K562 (cell line): Measurements from ENCODE around the gene MBD4. TPM values are rescaled to one million over a fixed set of nuclear protein-coding genes. Genes with fewer than 3 reads are reported as not detected.

Experiments
- BRCA1 ChIP-seq, 2 experiments: fragments of 450-650 bp in 1 of 2; sonication (generic) in 1 of 2; formaldehyde crosslinking in 1 of 2; IDR thresholded peaks; 2 replicates each; pipeline versions ENCODE4 v1.5.0 to v1.6.1; 2017 to 2020; ENCODE audit warnings: mild to moderate bottlenecking in 1 of 2, missing genetic modification reagents in 1 of 2
- E2F5 ChIP-seq: sonication (generic); formaldehyde crosslinking; IDR thresholded peaks from 2 replicates; pipeline ENCODE4 v1.8.0; 2022; ENCODE audit warnings: mild to moderate bottlenecking, missing genetic modification reagents
- FOXA1 ChIP-seq: fragments of 450-650 bp; IDR thresholded peaks from 2 replicates; pipeline ENCODE4 v1.6.1; 2016; ENCODE audit warnings: mild to moderate bottlenecking, borderline replicate concordance
- GABPB1 ChIP-seq: sonication (generic); formaldehyde crosslinking; IDR thresholded peaks from 2 replicates; pipeline ENCODE4 v1.8.0; 2022; ENCODE audit warnings: mild to moderate bottlenecking, missing genetic modification reagents
- HCFC1 ChIP-seq: IDR thresholded peaks from 2 replicates; pipeline ENCODE4 v1.6.1; 2012; ENCODE audit warnings: low read depth, low read length, improper control_type of control experiment
- HMG20A ChIP-seq: fragments of 450-650 bp; formaldehyde crosslinking; conservative IDR thresholded peaks from 2 replicates; pipeline ENCODE4 v1.4.0; 2020; ENCODE audit warnings: mild to moderate bottlenecking, mixed read lengths
- KLF13 ChIP-seq: fragments of 450-650 bp; IDR thresholded peaks from 2 replicates; pipeline ENCODE4 v1.6.1; 2016; ENCODE audit warnings: missing genetic modification characterization, low read depth, mild to moderate bottlenecking, missing compliant biosample characterization, moderate library complexity, borderline replicate concordance
- MLLT1 ChIP-seq, 2 experiments: fragments of 450-650 bp; IDR thresholded peaks; 2 replicates each; pipeline ENCODE4 v1.6.1; 2016
- NFE2L1 ChIP-seq: fragments of 450-650 bp; IDR thresholded peaks from 2 replicates; pipeline ENCODE4 v1.6.1; 2016; ENCODE audit warnings: missing genetic modification characterization, low read depth, mild to moderate bottlenecking, missing compliant biosample characterization, moderate library complexity, borderline replicate concordance
- PHF8 ChIP-seq: fragments of 200-600 bp; sonication (generic); IDR thresholded peaks from 2 replicates; pipeline ENCODE4 v1.6.1; 2012; ENCODE audit warnings: mixed run types, mild to moderate bottlenecking, inconsistent platforms, low read length, moderate library complexity, borderline replicate concordance
- POLR2A ChIP-seq: fragments of 450-650 bp; conservative IDR thresholded peaks from 2 replicates; pipeline ENCODE4 v1.6.1; 2016
- RB1 ChIP-seq: fragments of 450-650 bp; IDR thresholded peaks from 2 replicates; pipeline ENCODE4 v1.6.1; 2017; ENCODE audit warnings: low read depth, mild to moderate bottlenecking
- SNAPC5 ChIP-seq: fragments of 250-450 bp; sonication (Bioruptor Pico); IDR thresholded peaks from 2 replicates; pipeline ENCODE4 v1.8.0; 2021; ENCODE audit warnings: moderate library complexity, mild to moderate bottlenecking, inconsistent platforms
- TEAD2 ChIP-seq: fragments of 450-650 bp; IDR thresholded peaks from 2 replicates; pipeline ENCODE4 v1.6.1; 2016; ENCODE audit warnings: missing genetic modification characterization, control low read depth, missing compliant biosample characterization
- TSC22D4 ChIP-seq: fragments of 450-650 bp; IDR thresholded peaks from 2 replicates; pipeline ENCODE4 v1.6.1; 2016; ENCODE audit warnings: missing genetic modification characterization, missing biosample characterization, control low read depth
- ZFPM2 ChIP-seq: fragments of 250-450 bp; sonication (Bioruptor Pico); IDR thresholded peaks from 2 replicates; pipeline ENCODE4 v1.5.1; 2022; ENCODE audit warnings: mild to moderate bottlenecking
- ZMIZ1 ChIP-seq, 2 experiments: fragments of 150-350 bp in 1 of 2; IDR thresholded peaks; 2 replicates each; pipeline ENCODE4 v1.6.1; 2012 to 2016; ENCODE audit warnings: low read depth in 2 of 2, low read length in 2 of 2, mild to moderate bottlenecking in 1 of 2, moderate library complexity in 1 of 2
- ZNF518B ChIP-seq: fragments of 250-450 bp; sonication (Bioruptor Pico); IDR thresholded peaks from 2 replicates; pipeline ENCODE4 v1.5.0; 2021; ENCODE audit warnings: mild to moderate bottlenecking, moderate library complexity
- polyA plus RNA-seq, 8 experiments: library from polyadenylated mRNA; depleted of rRNA in 4 of 8; stranded (reverse) in 5 of 8; unstranded in 3 of 8; fragments of >200 nt; fragmentation: Nextera tagmentation in 2 of 8; fragmentation: Illumina TruSeq in 1 of 8; extraction: Ambion mirVana in 2 of 8; extraction: Trizol in 1 of 8; gene quantifications; 2 replicates each; pipeline versions ENCODE4 v1.2.1 to v1.2.3, GENCODE V29; 2011 to 2014; ENCODE audit warnings: inconsistent platforms in 1 of 8, missing spikeins in 1 of 8
- total RNA-seq, 7 experiments: library from RNA; depleted of rRNA in 6 of 7; stranded (reverse); fragments of >200 nt in 6 of 7; fragmentation: Illumina TruSeq in 2 of 7; extraction: Trizol in 2 of 7; gene quantifications; 2 replicates each; pipeline versions ENCODE4 v1.2.1 to v1.2.3, GENCODE V29; 2011 to 2021; ENCODE audit warnings: low replicate concordance in 1 of 7

MBD4 gene
- total and polyA plus RNA-seq, 9 of the 15 experiments (the other 6 are each of a cell fraction or from before 2014, with no cell fraction given), result 13.3 to 63.9 (median 39.0) TPM

- TF ChIP-seq E2F5 (CRISPR knock-in tag), result no peak
- no peak; the same call in 1 of the 2 replicates for TF ChIP-seq POLR2A
- TF ChIP-seq RB1, result peak; percentile 37; the same call in 1 of the 2 replicates
- TF ChIP-seq ZMIZ1 (IDR thresholded peaks at IDR 0.05; ENCODE audit: low read depth in 2 of 2, low read length in 2 of 2), result no peak
- no peak for TF ChIP-seq FOXA1
- no peak for TF ChIP-seq BRCA1 (IDR thresholded peaks at IDR 0.05)
- TF ChIP-seq BRCA1 (CRISPR knock-in tag; IDR thresholded peaks at IDR 0.05), result no peak
- TF ChIP-seq ZNF518B (CRISPR knock-in tag), result no peak
- peak; percentile 44; the same call in 1 of the 2 replicates for TF ChIP-seq PHF8
- no peak for TF ChIP-seq KLF13 (tag)
- TF ChIP-seq GABPB1 (CRISPR knock-in tag), result peak; percentile 92
- TF ChIP-seq ZFPM2 (CRISPR knock-in tag), result no peak
- no peak for TF ChIP-seq TEAD2
- no peak for TF ChIP-seq HMG20A (CRISPR knock-in tag)
- TF ChIP-seq TSC22D4 (tag), result no peak
- peak in 1 of 2 experiments; percentile 10; a peak in 1 of 4 replicates for TF ChIP-seq MLLT1 (IDR thresholded peaks at IDR 0.05)
- no peak for TF ChIP-seq NFE2L1 (tag)
- TF ChIP-seq HCFC1, result peak; percentile 82
- TF ChIP-seq SNAPC5 (CRISPR knock-in tag), result no peak
Measured at GRCh38 chr3:129399145-129399894, 40.4 kb downstream of the MBD4 start (continued).
